HG03196 (cell line): ENCODE results near the gene BPIFB2.
"Not testable (repeated sequence)": the region's sequence is repeated elsewhere in the genome, so short reads cannot be mapped to it uniquely, and the experiment has no call there.

Experiments used
- ATAC-seq: cut with Tn5 transposase; IDR thresholded peaks from one replicate; pipeline ENCODE4 v1.9.1; 2021; ENCODE audit not compliant: unreplicated experiment

The BPIFB2 gene

GRCh38 chr20:33034901-33035492 lies 27.5 kb downstream of the BPIFB2 start:
- ATAC-seq: no peak

DNA sequence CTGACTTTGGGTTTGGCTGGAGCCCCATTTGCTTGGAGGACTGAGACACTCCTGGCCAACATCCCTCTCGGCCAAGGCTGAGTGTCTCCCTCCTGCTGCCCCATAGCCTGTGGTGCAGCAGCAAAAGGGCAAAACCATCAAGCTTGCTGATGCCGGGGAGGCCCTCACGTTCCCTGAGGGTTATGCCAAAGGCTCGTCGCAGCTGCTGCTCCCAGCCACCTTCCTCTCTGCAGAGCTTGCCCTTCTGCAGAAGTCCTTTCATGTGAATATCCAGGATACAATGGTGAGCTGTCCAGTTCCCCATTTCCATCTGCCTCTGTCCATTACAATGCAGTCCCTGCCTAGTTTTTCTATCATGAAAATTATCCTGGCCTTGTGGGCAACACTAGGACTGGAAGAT lies 30.0 kb downstream of the BPIFB2 start:
- ATAC-seq: no peak

DNA sequence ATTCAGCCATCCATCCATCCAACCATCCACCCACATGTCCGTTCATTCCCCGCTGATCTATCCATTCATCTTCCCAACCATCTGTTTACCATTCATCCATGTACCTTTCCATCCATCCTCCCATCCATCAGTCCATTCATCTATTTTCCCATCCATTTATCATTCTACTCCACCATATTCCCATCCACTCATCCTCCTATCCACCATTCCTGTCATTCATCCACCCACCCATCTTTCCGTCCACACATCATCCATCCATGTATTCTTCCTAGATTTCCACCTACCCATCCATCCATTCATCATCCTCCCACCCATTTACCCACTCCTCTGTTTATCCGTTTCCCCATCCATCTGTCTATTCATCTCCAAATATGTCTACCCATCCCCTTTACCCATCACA lies 30.7 kb downstream of the BPIFB2 start:
- no peak for ATAC-seq

DNA sequence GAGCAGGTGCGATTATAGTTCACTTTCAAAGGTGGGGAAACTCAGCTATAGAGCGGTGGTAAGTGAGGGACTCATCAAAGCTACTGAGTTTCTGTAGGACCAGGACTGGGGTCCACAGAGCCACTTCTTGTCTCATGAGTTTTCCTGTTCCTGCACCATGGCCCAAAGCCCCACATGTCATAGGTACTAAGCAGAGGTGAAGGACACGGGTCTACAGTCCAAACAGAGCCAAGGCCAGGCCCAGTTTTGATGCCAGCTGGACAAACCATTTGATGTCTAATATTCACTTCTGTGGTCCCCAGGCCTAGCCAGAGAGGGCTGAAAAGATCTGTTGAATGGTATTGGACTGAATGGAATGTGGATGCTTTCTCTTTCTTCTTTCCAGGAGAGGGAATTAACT lies 34.9 kb downstream of the BPIFB2 start:
- ATAC-seq: no peak

DNA sequence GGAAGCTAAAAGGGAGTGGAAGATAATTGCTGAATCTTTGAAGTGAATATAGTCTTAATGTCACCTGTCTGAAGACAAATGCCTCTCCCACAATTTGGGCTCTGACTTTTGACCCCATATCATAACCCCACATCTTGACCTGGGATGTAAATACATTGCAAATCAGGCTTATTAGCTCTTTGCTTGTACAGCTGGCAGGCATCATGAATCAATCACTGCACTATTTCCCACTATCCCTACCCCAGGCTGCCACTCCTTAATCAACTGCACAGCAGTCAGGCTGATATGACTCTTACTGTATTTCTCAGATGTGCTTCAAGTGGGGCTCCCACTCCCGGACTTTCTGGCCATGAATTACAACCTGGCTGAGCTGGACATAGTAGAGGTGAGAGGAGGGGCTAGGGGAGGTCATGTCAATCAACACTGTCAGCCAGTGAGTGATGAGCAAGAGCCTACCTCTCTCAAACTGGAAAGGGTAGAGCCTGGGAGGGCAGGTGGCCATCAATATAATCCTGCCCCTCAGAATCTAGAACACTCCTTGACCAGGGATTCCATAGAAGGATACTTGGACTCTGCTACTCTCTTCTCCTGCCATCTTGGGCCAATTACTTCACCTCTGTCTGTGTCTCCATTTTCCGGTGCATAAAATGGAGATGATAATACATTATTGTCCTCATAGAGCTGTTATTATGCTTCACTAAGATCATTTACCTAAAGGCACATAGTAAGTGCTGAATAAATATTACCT lies 35.7 kb downstream of the BPIFB2 start:
- ATAC-seq: no peak

GRCh38 chr20:33043731-33044181 lies 36.3 kb downstream of the BPIFB2 start:
- ATAC-seq: no peak

DNA sequence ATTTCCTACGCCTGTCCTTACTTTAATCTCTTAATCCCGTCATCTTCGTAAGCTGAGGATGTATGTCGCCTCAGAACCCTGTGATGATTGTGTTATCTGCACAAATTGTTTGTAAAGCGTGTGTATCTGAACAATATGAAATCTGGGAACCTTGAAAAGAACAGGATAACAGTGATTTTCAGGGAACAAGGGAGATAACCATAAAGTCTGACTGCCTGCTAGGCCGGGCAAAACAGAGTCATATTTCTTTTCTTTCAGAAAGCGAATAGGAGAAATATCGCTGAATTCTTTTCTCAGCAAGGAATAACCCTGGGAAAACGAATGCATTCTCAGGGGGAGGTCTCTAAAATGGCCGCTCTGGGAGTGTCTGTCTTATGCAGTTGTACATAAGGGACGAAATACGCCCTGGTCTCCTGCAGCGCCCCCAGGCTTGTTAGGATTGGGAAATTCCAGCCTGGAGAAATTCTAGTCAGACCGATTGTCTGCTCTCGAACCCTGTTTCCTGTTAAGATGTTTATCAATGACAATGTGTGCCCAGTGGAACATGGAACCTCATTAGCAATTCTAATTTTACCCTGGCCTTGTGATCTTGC lies 37.7 kb downstream of the BPIFB2 start:
- ATAC-seq: not testable (repeated sequence)

- ATAC-seq: no peak
These were observed 38.9 kb downstream of the BPIFB2 start for GRCh38 chr20:33046412-33046811.

DNA sequence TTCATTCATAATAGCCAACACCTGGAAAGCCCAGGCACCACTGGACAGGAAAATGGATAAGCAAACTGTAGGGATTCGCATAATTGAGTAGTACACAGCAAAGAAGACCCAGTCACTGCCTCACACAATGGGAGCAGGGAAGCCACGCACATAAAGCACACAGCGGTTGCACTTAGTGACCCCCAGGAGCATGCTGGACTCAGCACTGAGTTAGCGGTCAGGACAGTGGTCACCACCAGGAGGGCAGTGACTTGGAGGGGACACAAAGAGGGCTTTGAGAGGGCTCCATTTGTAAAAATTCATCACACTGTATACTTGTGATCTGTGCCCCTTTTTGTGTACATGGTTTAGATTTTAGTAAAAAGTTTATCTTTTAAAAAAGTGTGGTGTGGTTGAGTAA lies 43.8 kb downstream of the BPIFB2 start:
- ATAC-seq: no peak

DNA sequence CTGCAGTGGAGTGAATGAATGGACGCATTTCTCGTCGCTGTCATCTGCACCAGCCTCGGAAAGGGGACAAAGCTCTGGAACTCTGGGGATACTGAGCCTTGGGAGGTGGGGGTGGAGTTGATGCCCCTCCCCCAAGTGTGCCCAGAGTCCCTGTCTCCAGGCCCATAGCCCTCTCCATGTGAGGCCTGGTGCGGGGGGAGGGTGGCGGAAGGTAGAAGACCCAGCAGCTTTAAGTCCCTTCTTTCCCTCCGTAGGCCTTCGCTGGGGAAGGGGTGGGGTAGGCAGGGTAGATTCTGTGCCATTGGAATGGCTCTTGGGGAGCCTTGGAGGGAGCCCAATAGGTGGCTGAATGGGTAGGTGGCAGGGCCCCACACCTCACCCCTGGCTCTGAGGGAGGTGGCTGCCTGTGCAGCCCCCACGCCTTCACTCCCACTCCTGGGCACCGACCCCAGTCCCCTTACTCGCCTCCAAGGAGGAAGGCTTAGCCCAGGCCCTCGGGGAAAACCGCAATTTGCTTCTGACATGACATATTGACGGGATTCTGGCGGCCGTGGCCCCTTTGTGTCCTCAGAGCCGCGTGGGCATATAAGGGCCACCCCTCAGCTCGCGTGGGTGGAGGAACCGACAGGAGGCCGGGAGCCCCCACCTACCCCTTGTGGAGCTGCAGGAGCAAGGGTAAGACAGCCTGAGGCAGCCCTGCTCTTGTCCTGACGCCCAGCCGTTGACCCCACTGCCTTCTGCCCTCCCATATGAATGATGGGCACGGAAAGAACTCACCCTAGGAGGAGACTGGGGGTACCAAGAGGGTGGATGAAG lies 46.0 kb downstream of the BPIFB2 start, which contains the start of gene BPIFB3:
TSS of gene BPIFB3 (plus strand) at position 613 of the 816 bp plus-strand sequence. CDS start 1,533 bp downstream, outside the sequence.
- no peak for ATAC-seq

DNA sequence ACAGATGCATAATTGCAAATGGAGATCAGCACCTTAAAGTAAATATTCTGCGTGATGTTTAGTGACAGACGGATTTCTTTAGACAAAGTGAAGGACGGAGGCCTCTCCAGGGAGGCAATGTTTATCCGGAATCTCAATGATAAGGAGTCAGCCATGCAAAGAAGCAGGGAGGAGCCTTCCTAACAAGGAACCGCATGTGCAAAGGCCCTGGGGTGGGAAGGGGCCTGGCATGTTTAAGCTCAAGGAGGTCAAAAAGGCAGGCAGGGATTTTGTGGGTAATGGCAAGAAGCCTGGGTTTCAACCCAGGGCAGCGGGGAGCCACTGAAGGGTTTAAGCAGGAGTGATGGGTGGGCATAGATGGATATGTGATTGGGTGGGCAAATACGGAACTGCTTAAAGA lies 46.9 kb downstream of the BPIFB2 start:
- no peak for ATAC-seq

GRCh38 chr20:33054791-33055190 lies 47.3 kb downstream of the BPIFB2 start:
- no peak for ATAC-seq

GRCh38 chr20:33059136-33059535 lies 51.6 kb downstream of the BPIFB2 start:
- ATAC-seq: no peak

DNA sequence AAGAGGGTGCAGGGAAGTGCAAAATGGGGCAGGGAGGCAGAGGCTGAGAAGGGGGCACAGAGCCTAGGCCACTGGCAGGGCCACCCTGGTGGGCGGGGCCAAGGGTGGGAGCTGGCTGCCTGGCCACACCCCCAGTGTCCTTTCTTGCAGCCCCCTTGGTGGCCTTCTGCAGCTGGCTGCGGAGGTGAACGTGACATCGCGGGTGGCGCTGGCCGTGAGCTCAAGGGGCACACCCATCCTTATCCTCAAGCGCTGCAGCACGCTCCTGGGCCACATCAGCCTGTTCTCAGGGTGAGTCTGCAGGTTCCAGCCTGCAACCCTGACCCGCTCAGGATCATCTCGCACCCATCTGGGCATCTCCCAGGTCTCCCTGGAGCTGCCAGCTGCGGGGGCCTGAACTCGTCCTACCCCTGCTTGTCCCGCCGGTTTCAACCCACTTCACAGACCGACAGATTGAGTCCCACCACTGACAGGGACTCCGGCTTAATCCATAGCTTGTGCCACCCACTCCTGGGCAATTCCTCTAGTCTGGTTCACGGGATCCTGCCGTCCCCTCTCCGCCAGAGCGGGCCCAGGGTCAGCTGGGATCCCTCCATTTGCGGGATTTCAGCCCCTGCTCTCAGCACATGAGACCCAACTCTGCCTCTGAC lies 52.4 kb downstream of the BPIFB2 start:
- ATAC-seq: no peak

DNA sequence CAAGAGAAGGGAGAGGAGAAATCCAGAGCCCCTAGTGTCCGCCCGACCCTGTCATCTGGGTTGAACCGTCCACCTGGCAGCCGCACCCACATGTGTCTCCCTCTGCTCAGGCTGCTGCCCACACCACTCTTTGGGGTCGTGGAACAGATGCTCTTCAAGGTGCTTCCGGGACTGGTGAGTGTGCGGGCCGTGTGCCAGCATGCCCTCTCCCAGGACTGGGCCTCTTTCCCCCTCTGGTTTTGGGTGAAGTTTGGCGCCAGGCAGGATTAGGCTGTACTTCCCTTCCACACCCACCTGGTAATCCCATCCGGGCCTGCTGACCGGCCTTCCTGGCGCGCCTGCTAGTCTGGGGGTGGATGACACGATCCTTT lies 54.1 kb downstream of the BPIFB2 start:
- no peak for ATAC-seq

DNA sequence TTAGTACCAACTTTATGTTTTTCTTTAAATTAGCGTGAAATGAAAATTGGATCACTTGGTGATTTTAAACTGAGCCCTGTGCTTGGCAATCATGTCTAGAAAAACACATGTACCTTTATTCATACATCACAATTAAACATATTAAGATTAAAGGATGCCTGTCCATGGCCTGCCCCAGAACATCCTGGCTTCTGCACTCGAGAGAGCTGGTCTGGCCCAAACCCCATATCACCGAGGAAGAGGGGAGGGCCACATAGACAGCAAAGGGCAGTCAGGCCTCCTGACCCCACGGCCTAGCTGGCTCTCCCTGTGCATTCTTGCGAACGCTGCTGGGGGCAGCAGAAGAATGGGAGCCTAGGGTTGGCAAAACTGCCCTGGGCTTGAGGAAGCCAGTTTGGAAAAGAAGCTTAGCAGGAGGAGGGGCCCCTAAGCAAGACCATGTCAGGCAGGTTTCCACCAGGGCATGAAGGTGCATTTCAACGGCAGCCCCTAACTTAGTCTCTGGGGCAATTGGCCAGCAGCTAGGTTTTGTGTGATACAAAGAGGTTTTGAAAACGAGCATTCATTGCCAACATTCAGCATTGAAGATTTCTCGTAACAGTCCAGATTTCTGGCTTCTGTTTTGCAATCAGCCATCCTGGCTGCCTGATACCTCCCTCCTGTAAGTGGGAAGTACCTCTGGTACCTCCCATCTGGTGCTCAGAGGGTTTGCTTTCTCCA lies 54.8 kb downstream of the BPIFB2 start:
- ATAC-seq: no peak

DNA sequence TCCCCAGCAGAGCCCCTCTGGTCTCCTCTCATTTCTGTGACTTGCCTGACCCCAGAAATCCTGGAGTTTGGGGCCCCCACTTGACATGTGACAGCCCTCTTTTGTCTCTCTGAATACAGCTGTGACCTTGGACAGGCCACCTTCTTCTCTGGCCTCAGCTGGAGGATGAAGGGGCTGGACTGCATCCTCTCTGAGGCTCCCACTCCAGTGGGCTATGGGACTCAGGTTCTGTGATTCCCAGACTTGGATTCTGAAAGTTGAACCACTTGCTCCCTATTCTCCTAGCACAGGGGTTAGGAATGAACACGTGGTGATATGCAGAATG lies 55.3 kb downstream of the BPIFB2 start:
- no peak for ATAC-seq

GRCh38 chr20:33063271-33063670 lies 55.8 kb downstream of the BPIFB2 start:
- no peak for ATAC-seq

- no peak for ATAC-seq
These were observed 57.2 kb downstream of the BPIFB2 start for GRCh38 chr20:33064572-33065287.

- no peak for ATAC-seq
These were observed 58.3 kb downstream of the BPIFB2 start for GRCh38 chr20:33065785-33066184.
